Hematopoietic multipotent progenitor cell treated with erythropoietin and hydrocortisone succinate and interleukin-3 and kit ligand, for 4 days (in vitro differentiated cells): ENCODE data around the gene XRCC4.

ENCODE experiments used
- DNase-seq: peaks from one replicate; pipeline ENCODE4 v3.0.0-alpha.2; 2015

The XRCC4 gene

DNA sequence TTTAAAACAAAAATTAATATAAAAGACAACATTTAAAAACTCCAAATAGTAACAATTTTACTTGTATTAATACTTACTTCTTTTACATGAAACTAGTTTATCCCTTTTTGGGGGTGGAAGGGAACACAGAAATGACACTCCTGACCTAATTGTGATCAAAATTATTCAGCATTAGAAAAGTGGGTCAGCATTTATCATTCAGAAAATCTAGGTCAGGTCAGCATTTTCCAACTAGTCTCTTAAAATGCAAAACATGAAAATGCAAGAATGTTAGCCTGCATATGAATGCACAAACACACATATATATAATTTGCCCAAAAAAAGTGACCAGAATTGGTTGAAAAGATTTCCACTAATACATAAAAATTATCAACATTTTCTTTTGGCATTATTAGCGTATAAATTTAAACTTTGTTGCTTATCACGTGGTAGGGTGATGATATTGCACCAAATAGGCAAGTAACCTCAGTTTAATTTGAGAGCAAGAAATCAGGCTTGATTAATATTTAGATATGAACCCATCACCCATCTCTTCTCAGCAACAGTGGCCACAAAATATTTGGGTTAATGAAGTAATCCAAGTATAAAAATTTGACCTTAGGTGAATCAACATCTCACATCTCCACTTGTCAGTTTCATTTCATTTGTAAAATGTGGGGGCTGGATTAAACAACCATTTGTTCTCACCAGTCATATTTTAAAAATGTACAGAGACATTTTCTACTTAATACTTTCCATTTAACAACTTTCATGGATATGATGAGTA lies 5.9 kb upstream of the XRCC4 start:
- DNase-seq: no peak

DNA sequence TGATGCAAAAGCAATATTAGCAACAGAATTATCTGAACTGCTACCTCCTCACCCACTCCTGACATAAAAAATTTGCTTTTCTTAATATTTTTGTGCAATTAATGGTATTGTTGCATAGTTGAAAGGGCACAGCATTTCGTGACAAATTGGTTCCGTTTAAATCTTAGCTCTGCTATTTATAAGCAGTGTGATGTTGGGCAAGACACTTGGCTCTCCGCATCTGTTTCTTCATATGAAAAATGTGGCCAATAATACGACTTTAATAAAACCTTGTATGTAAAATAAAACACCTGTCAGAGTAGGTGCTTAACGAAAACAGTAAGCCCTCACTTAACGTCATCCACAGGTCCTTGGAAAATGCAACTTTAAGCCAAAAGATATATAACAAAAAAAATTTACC lies 4.4 kb upstream of the XRCC4 start:
- no peak for DNase-seq

- peak; percentile 70 for DNase-seq
Measured at GRCh38 chr5:83077662-83078261, 415 bp downstream of the XRCC4 start.

- DNase-seq: no peak
Measured at GRCh38 chr5:83082750-83083149, 5.4 kb downstream of the XRCC4 start.

GRCh38 chr5:83084336-83084735 lies 7.0 kb downstream of the XRCC4 start:
- DNase-seq: no peak

DNA sequence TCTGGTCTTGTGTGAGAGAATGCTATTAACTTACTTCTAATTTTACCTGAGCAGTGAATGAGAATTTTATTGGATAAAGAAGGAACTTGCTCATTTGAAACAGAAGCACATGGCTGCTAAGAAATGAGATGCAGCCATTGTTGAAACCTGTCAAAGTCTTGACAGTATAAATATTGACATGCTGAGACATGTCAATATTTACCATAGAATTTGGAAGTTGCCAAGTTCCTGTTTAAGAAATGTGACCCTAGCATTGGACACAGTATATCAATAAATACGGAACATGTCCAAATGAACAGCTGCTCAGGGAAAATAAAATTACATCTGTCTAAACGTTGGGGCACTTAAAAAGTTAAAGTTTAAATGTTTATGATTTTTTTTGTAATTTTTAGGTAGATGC lies 7.8 kb downstream of the XRCC4 start:
- DNase-seq: no peak

DNA sequence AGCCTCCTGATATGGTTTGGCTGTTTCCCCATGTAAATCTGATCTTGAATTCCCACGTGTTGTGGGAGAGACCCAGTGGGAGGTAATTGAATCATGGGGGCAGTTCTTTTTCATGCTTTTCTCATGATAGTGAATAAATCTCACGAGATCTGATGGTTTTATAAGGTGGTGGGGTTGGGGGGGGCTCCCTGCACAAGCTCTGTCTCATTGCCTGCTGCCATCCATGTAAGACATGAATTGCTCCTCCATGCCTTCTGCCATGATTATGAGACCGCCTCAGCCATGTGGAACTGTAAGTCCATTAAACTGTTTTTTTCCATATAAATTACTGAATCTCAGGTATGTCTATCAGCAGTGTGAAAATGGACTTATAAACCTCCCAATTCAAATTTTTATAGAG lies 12.8 kb downstream of the XRCC4 start:
- DNase-seq: no peak

DNA sequence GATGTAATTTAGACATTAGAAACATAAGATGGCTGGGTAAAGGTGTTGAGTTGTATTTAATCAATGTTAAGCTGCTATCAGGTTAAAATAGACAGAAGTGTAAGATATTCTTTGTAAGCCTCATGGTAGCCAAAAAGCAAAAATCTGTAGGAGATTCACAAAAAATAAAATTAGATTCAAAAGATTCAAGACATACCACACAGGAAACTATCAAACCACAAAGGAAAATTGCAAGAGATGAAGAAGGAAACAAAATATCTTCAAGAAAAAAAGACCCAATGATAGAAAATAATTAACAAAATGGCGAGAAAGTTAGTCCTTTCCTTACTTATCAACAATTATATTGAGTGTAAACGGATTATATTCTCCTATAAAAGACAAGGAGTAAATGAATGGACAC lies 15.3 kb downstream of the XRCC4 start:
- DNase-seq: no peak

DNA sequence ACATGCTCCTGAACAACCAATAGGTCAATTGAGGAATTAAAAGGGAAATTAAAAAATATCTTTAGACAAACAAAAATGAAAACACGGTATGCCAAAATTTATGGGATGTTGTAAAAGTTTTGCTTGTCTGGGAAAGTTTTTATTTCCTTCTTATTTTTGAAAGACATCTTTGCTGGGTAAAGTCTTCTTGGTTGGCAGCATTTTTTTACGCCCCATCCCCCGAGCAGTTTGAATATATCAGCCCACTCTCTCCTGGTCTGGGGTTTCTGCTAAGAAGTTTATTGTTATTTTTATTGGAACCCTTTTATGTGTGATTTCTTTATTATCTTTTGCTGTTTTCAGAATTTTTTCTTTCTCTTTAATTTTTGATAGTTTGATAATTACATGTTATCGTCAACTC lies 16.3 kb downstream of the XRCC4 start:
- no peak for DNase-seq

DNA sequence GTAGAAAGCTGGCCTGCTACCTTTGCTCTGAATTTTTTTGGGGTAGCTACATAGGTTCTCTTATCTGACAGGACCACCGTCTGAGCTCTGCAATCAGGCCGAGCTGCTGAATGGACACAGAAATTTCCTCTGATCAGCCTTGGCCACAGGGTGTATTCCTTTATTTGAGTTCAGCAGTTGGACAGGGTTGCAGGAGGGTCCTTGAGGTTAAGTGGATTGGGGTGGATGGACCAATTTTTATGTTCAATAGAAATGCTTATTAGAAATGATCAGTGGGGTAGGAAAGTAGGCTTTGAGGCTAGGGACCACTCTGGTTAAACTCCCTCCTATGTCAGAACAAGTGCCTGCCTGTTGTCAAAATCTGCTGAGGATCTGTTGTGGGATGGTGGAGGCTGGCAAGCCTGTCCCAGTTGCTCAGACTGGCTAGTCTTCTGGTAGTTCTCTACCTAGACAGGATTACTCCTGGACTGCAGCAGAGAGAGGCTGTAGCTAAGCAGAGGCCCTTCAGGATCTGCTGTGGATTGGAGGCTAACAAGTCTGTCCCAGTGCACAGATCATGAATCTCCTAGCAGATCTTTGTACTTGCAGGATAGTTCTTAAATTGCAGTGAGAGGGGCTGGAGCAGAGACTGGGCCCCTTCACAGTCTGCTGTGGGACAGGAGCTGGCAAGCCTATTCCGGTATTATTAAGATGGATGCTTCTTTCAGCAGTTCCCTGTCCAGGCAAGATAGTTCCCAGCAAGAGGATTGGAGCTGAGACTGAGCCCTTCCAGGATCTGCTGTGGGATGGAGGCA lies 18.0 kb downstream of the XRCC4 start:
- DNase-seq: no peak

DNA sequence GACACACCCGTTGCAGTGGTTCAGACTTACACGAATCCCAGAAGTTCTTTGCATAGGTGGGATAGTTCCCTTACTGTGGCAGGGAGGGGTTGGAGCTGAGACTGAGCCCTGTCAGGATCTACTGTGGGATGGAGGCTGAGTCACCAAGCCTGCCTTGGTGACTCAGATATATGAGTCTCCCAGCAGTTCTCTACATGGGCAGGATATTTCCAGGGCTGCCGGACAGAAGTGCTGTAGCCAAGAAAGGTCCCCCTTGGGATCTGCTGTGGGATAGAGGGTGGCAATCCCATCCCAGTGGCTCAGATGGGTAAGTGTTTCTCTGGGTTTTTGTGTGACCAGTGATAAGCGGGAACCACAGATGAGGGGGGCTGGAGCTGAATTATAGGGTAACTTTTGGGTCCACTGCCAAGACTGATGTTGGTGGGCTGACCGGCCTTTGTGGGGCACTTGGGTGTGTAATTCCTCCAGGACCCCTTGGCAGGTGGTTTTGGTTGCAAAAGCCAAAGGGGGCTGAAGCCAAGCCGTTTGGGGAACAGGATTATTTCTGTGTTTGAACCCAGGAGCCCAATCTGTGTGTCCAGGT lies 18.7 kb downstream of the XRCC4 start:
- DNase-seq: no peak

DNA sequence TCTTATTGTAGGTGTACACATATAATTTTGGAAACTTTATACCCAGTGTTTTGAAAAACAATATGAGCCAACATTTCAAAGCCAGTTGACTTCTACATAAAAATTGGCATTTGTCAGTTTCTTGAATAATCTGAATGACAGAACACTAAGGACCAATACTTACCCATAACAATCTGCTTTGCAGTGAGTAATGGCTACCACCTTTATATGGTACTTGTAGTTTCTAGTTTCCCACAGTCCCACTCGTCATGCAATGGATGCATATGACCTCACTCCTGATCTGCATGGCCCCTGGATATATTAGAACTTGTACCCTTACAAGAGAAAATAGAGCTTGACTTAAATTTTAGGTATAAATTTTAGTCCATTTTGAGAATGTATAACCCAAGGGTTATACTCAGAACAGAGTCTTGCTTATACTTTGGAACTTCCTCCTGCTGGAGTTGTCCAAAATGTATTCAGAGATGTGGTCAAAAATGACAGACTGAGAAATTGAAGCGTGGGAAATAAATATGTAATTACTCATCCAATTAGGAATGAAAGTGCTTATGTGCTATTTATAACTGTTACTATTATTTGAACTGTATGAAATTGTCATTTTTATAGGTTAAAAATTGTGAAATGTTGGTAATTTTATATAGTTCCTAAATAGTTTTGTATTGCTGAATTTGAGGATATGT lies 19.5 kb downstream of the XRCC4 start:
- no peak for DNase-seq

DNA sequence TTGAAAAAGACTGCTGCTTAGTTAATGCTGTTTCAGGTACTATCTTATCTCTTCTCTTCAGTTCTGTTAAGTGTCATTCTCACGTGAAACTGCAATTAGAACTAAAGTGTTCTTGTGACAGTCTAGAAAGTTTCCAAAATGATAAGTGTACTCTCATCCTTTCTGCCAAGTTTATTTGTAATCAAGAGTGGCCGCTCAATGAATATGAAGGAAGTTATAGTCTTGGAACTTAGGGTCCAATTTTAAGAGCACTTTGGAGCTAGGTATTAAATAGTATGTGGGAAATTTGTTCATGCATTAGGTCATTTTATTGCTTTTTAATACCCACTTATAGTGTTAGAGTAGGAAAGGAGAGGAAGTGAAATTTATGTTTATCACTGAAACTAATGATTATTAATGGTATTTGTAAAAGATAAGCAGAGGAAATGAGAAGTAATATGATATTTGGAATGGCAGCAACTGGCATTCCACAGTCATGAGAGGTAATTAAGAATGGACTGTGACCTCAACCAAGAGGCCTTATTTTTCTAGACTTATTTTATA lies 20.4 kb downstream of the XRCC4 start:
- DNase-seq: peak; percentile 36

- DNase-seq: no peak
Measured at GRCh38 chr5:83099001-83099400, 21.7 kb downstream of the XRCC4 start.

- DNase-seq: no peak
Measured at GRCh38 chr5:83099445-83099844, 22.1 kb downstream of the XRCC4 start.

DNA sequence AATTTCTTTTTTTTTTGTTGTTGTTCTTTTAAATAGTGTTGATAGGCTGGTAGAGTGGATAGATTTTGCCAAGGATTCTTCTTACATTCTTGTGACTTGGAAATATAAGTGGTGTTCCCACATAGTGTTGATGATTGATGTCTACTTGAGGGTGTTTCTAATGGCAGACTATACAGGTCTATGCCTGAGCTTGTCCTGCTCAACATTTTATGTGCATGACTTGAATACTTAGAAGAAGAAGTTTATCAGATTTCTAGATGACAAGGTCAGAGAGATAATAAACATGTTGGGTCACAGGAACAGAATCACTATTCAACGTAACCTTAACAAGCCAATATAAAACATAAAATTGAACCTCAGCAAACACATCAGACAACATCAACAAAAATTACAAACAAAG lies 24.2 kb downstream of the XRCC4 start:
- DNase-seq: no peak

DNA sequence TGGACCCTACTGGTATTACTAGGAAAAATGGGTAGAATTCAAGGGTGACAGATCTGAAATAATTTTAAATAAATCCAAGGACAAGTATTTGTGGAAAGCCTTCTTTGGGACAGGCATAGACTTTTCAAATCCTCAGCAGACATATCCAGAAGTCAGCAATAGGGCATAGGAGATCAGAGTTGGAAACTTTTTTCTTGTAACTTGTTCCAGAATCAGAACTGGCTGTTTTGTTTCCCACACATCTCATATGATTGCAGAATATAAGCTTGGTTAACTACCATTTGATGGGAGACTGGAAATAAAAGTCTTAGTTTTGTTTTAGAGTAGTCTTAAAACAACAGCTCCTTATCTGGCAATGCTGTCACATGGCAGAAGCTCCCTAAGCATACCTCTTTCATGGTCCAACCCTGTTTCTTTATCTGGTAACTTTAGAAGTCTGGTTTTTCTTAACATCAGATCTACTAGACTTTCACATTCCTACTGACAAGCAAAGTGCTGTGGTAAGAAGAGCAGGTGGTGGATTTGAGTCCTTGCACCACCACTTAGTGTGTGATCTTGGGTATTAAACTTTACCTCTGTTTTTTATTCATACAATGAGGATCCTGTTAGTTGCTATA lies 25.1 kb downstream of the XRCC4 start:
- DNase-seq: peak; percentile 49

GRCh38 chr5:83104021-83104420 lies 26.7 kb downstream of the XRCC4 start:
- DNase-seq: no peak

- no peak for DNase-seq
Measured at GRCh38 chr5:83107692-83108420, 30.5 kb downstream of the XRCC4 start.

DNA sequence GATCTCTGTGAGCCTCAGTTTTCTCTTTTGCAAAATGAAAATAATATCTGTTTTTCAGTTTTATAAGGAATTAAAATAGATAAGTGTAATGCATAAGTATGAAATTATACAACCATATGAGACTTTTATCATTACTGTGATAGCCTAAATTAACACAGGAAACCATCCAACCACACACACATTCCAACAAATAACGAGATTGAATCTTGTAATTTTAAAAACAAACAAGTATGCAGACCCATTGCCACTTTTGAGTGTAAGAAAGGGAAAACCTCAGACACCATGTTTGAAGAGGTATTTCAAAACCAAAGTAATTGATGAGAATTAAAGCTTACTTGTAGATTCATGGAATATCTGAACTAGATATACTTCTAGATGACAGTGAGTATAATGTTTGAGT lies 32.0 kb downstream of the XRCC4 start:
- DNase-seq: no peak

DNA sequence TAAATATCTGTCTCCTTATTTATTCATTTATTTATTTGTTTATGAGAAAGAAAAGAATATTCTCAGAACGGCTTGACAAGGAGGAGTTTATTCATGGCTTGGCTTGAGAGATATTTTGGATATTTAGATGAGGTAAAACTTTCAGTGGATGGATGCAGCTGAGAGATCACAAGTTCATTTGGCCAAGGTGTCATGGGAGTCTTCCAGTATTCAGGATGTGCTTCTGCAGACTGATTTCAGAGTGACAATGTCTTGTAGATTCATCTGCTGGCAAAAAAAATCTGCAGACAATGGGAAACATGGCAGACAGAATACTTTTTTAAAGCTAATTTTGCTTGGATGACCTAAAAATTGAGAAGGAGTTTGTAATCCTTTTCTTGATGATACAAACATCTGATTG lies 38.5 kb downstream of the XRCC4 start:
- DNase-seq: no peak

DNA sequence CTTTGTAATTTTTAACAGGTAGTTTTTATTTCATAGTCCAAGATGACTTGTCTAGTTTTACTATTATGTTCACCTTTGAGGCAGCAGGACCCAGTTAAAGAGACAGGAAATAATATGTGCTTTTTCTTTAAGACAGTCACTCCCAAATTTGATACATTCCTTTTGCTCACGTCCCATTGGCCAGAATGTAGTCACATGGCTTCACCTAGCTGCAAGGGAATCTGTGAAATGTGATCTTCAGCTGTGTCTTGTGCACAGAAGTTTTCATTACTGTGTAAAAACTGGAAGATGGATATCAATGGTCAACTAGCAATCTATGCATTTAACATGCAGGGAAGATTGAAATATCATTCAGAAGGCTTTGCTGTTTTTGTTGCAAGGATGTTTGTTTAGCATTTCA lies 41.1 kb downstream of the XRCC4 start:
- DNase-seq: no peak
